ENCODE measurements around the gene DYNC1I1. TPM values are rescaled to one million over a fixed set of nuclear protein-coding genes. Genes with fewer than 3 reads are reported as not detected.
A peak's percentile ranks its signal among the peaks of the same experiment; 100 is the strongest.

DYNC1I1 gene
- total RNA-seq, 8 experiments from 2014 or later: 4.0 to 28.3 (median 9.2) TPM

DNA sequence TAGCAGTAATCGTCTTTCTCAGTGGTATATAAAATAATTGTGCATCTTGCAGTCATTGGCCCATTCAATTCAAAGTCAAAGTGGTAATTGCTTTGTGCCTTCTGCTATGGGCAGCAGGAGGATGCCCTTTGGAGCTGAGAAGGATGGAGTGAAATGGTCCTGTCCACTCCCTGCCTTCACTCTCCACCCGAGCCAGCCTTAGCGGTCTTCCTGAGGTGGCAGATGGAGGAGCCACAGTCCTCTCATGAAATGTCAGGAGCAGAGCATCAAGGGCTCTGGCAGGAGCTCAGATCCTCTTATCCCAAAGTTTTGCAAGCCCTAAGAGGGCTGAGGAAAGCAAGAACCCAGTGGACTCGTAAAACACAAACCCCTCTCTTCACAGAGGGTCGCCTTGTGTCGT lies 199.4 kb downstream of the DYNC1I1 start:
- WGBS, 10 experiments: 64 to 100% (median 73%) methylated on average over 1 to 5 of the region's 6 CpGs; no CpG with 5 or more reads in 3 of the 10 experiments
- H3K4me1 ChIP-seq (replicated peaks in 1 of 2): peaks cover 0 to 2% of the 10 kb centered on the region in 2 donors
- in situ Hi-C loops (cut with MboI; ENCODE audit: low pct_unique_long_range_greater_than_20kb in 2 of 9, low sequenced_read_pairs in 9 of 9, unreplicated experiment in 9 of 9): no loop called here
- no peak for ATAC-seq (replicated peaks in 6 of 8)
- no peak overlapping the region for H3K4me3 ChIP-seq
- no peak overlapping the region for H3K27ac ChIP-seq

DNA sequence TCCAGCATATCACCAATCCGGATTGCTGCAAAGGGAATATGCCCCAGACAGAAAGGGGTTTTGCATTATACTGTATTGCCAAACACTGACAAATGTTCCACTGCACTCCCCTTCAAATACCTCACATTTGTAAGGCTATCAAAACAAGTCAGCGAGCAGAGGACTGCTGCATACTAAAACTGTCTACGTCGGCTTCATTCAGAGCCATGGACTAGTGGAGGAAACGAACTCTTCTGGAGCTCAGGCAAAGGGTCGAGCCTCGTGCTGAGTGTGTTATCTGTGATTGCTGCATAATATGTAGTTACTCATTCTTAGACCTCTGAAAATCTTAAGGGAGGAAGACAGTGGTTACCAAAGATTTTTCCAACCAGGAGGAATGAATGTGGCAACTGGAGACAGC lies 200.2 kb downstream of the DYNC1I1 start:
- Histone ChIP-seq H3K4me3 (no peak overlapping the region), H3K27ac (no peak overlapping the region), H3K4me1 (replicated peaks in 1 of 2) (peaks cover 0 to 3% of the 10 kb centered on the region in 2 donors)
- WGBS, 10 experiments: 60 to 95% (median 68%) methylated on average over 2 to 6 of the region's 7 CpGs; no CpG with 5 or more reads in 2 of the 10 experiments
- in situ Hi-C loops (cut with MboI; ENCODE audit: low pct_unique_long_range_greater_than_20kb in 2 of 9, low sequenced_read_pairs in 9 of 9, unreplicated experiment in 9 of 9): no loop called here
- no peak for ATAC-seq (replicated peaks in 6 of 8)

- Histone ChIP-seq H3K4me1 (replicated peaks in 1 of 2) (peaks cover 0 to 3% of the 10 kb centered on the region in 2 donors), H3K27ac (no peak overlapping the region), H3K4me3 (no peak overlapping the region)
- WGBS, 10 experiments: 14 to 100% (median 41%) methylated on average over 1 of the region's 1 CpG; no CpG with 5 or more reads in 2 of the 10 experiments
- no peak for ATAC-seq (replicated peaks in 6 of 8)
- in situ Hi-C loops (cut with MboI; ENCODE audit: low pct_unique_long_range_greater_than_20kb in 2 of 9, low sequenced_read_pairs in 9 of 9, unreplicated experiment in 9 of 9): no loop called here
These were observed 201.8 kb downstream of the DYNC1I1 start for GRCh38 chr7:95974108-95974507.

DNA sequence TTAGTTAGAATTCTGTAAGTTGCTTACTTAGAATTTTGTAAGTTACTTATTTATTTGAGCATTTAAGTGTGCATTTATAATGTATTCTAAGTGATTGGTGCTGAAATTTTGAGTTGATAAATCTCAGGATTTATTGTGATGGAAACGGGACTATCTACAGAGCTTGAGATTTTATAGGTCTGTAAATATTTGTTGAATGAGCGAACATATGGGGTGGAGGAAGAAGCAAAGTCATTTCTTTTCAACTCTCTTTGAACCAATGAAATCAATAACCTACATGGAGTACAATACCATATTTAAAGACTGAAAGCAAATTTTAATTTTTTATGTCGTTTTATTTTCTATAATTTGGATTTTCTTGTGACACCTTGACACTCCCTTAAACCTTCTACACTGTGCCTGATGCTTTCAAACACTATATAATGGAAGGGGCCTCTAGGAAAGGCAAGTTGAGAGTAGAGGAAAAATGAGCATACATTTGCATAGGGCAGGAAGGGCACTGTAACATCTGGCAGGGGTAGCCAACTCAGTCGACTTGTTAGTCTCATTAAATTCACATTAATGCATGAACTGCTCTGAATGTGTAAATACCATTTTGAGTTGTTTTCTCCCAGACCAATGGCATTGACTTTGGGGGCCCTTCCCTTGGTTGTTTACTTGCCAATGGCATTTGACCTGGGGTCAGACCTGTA lies 204.2 kb downstream of the DYNC1I1 start:
- ATAC-seq (replicated peaks in 6 of 8): peak in 5 of 8 experiments; percentile 19 to 93 (median 59)
- H3K4me3 ChIP-seq: no peak overlapping the region
- 20 to 85% (median 50%) methylated on average over 1 to 4 of the region's 4 CpGs; no CpG with 5 or more reads in 2 of the 10 experiments for WGBS, 10 experiments
- H3K4me1 ChIP-seq (replicated peaks in 1 of 2): peaks cover 0 to 3% of the 10 kb centered on the region in 2 donors
- H3K27ac ChIP-seq: no peak overlapping the region
- in situ Hi-C loops (cut with MboI; ENCODE audit: low pct_unique_long_range_greater_than_20kb in 2 of 9, low sequenced_read_pairs in 9 of 9, unreplicated experiment in 9 of 9): no loop called here

DNA sequence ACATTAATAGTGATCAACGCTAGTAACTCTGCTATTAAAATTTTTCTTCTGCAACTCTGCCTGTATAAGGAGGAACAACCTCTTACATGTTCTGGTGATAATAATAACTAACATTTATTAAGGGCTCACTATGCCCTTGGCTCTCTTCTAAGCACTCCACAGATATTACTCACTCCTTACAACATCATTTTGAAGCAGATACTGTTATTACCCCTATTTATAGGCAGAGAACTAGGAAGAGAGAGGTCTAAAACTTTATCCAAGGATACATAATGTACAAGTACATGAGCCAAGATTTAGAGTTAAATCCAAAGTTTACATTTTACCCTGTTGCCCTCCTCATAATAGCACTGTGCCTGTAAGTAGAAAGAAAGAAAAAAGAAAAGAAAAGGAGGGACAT lies 205.6 kb downstream of the DYNC1I1 start:
- Histone ChIP-seq H3K4me1 (replicated peaks in 1 of 2) (peaks cover 0 to 3% of the 10 kb centered on the region in 2 donors), H3K4me3 (no peak overlapping the region), H3K27ac (no peak overlapping the region)
- 57 to 100% (median 100%) methylated on average over 1 of the region's 1 CpG; no CpG with 5 or more reads in 3 of the 10 experiments for WGBS, 10 experiments
- in situ Hi-C loops (cut with MboI; ENCODE audit: low pct_unique_long_range_greater_than_20kb in 2 of 9, low sequenced_read_pairs in 9 of 9, unreplicated experiment in 9 of 9): no loop called here
- no peak for ATAC-seq (replicated peaks in 6 of 8)

GRCh38 chr7:95980167-95980566 lies 207.8 kb downstream of the DYNC1I1 start:
- in situ Hi-C loops (cut with MboI; ENCODE audit: low pct_unique_long_range_greater_than_20kb in 2 of 9, low sequenced_read_pairs in 9 of 9, unreplicated experiment in 9 of 9): no loop called here
- H3K4me1 ChIP-seq (replicated peaks in 1 of 2): peaks cover 0 to 3% of the 10 kb centered on the region in 2 donors
- no peak overlapping the region for H3K4me3 ChIP-seq
- no peak overlapping the region for H3K27ac ChIP-seq
- ATAC-seq (replicated peaks in 6 of 8): peak in 1 of 8 experiments; percentile 60
- 11 to 100% (median 68%) methylated on average over 1 to 5 of the region's 5 CpGs for WGBS, 10 experiments

DNA sequence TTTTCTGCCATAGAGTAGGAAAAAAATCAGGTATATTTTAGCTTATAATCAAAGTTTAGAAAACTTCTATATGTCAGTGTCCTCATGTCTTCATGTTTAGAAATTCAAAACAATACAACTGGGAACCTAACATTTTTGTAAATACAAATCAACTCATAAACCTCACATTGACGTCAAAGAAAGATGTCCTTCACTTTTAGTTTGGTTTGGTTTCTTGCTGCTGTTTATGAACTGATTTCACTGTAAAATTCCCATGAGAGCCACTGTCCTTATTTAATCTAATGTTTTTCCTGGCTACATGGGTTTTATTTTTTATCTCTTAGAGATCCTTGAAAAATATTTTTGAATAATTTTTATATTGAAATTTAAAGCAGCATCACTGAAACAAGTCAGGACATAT lies 208.4 kb downstream of the DYNC1I1 start:
- 0 to 100% (median 75%) methylated on average over 1 of the region's 1 CpG; no CpG with 5 or more reads in 3 of the 10 experiments for WGBS, 10 experiments
- no peak overlapping the region for H3K27ac ChIP-seq
- no peak overlapping the region for H3K4me3 ChIP-seq
- in situ Hi-C loops (cut with MboI; ENCODE audit: low pct_unique_long_range_greater_than_20kb in 2 of 9, low sequenced_read_pairs in 9 of 9, unreplicated experiment in 9 of 9): no loop called here
- ATAC-seq (replicated peaks in 6 of 8): no peak
- H3K4me1 ChIP-seq (replicated peaks in 1 of 2): peaks cover 0 to 3% of the 10 kb centered on the region in 2 donors

GRCh38 chr7:95986178-95986764 lies 213.9 kb downstream of the DYNC1I1 start:
- peak in 3 of 8 experiments; percentile 54 to 91 (median 59) for ATAC-seq (replicated peaks in 6 of 8)
- H3K4me3 ChIP-seq: no peak overlapping the region
- in situ Hi-C loops (cut with MboI; ENCODE audit: low pct_unique_long_range_greater_than_20kb in 2 of 9, low sequenced_read_pairs in 9 of 9, unreplicated experiment in 9 of 9): no loop called here
- 26 to 100% (median 75%) methylated on average over 1 to 6 of the region's 6 CpGs for WGBS, 10 experiments
- no peaks in the 10 kb centered on the region for H3K4me1 ChIP-seq (replicated peaks in 1 of 2)
- H3K27ac ChIP-seq: no peak overlapping the region

- in situ Hi-C loops (cut with MboI; ENCODE audit: low pct_unique_long_range_greater_than_20kb in 2 of 9, low sequenced_read_pairs in 9 of 9, unreplicated experiment in 9 of 9): no loop called here
- Histone ChIP-seq H3K4me3 (no peak overlapping the region), H3K4me1 (replicated peaks in 1 of 2) (no peaks in the 10 kb centered on the region), H3K27ac (no peak overlapping the region)
- ATAC-seq (replicated peaks in 6 of 8): no peak
- WGBS, 10 experiments: 40 to 100% (median 86%) methylated on average over 1 to 5 of the region's 5 CpGs; no CpG with 5 or more reads in 4 of the 10 experiments
These were observed 216.9 kb downstream of the DYNC1I1 start for GRCh38 chr7:95989301-95989700.

DNA sequence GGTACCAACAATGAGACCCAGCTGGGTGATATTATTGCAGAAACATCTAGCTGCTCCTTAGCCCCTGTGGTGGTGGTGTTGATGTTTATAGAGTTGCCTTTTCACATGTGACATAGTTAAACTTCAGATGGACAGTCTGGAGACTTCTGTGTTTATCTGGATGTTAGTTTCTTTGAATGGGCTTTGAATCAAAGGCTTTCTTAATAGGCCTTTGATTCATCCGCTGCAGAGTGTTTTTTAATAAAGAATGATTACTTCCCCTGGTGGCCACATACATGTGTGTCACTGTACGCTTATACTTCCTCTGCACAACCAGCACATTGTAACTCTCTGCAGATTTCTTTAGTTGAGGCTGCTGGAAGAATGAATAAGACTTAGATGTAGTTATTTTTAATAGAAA lies 221.0 kb downstream of the DYNC1I1 start:
- Histone ChIP-seq H3K4me3 (no peak overlapping the region), H3K27ac (no peak overlapping the region), H3K4me1 (replicated peaks in 1 of 2) (no peaks in the 10 kb centered on the region)
- WGBS, 10 experiments: 60 to 100% (median 83%) methylated on average over 1 to 2 of the region's 2 CpGs; no CpG with 5 or more reads in 2 of the 10 experiments
- in situ Hi-C loops (cut with MboI; ENCODE audit: low pct_unique_long_range_greater_than_20kb in 2 of 9, low sequenced_read_pairs in 9 of 9, unreplicated experiment in 9 of 9): no loop called here
- ATAC-seq (replicated peaks in 6 of 8): peak in 1 of 8 experiments; percentile 50

GRCh38 chr7:95996174-95996573 lies 223.8 kb downstream of the DYNC1I1 start:
- no peak overlapping the region for H3K4me3 ChIP-seq
- no peak for ATAC-seq (replicated peaks in 6 of 8)
- H3K4me1 ChIP-seq (replicated peaks in 1 of 2): no peaks in the 10 kb centered on the region
- in situ Hi-C loops (cut with MboI; ENCODE audit: low pct_unique_long_range_greater_than_20kb in 2 of 9, low sequenced_read_pairs in 9 of 9, unreplicated experiment in 9 of 9): no loop called here
- H3K27ac ChIP-seq: no peak overlapping the region
- WGBS, 10 experiments: 0 to 100% (median 72%) methylated on average over 1 to 5 of the region's 5 CpGs

GRCh38 chr7:95996886-95997285 lies 224.5 kb downstream of the DYNC1I1 start:
- in situ Hi-C loops (cut with MboI; ENCODE audit: low pct_unique_long_range_greater_than_20kb in 2 of 9, low sequenced_read_pairs in 9 of 9, unreplicated experiment in 9 of 9): no loop called here
- no peak for ATAC-seq (replicated peaks in 6 of 8)
- Histone ChIP-seq H3K4me3 (no peak overlapping the region), H3K27ac (no peak overlapping the region), H3K4me1 (replicated peaks in 1 of 2) (no peaks in the 10 kb centered on the region)
- 0 to 86% (median 65%) methylated on average over 1 of the region's 1 CpG for WGBS, 10 experiments

- in situ Hi-C loops (cut with MboI; ENCODE audit: low pct_unique_long_range_greater_than_20kb in 2 of 9, low sequenced_read_pairs in 9 of 9, unreplicated experiment in 9 of 9): no loop called here
- WGBS, 10 experiments: 0 to 100% (median 57%) methylated on average over 1 of the region's 1 CpG; no CpG with 5 or more reads in 1 of the 10 experiments
These were observed 225.3 kb downstream of the DYNC1I1 start for GRCh38 chr7:95997632-95998031.

More at GRCh38 chr7:95997632-95998031, 225.3 kb downstream of the DYNC1I1 start:
- H3K27ac ChIP-seq: no peak overlapping the region
- ATAC-seq (replicated peaks in 6 of 8): no peak
- no peak overlapping the region for H3K4me3 ChIP-seq
- H3K4me1 ChIP-seq (replicated peaks in 1 of 2): no peaks in the 10 kb centered on the region

All from motor neuron (in vitro differentiated cells).